Astrocyte (in vitro differentiated cells and primary cell): Measurements from ENCODE around the gene FBXL7.

Experiments
- EZH2 ChIP-seq: IDR thresholded peaks from 2 replicates; pipeline ENCODE4 v1.6.1; 2012; ENCODE audit warnings: mild to moderate bottlenecking, low read length, inconsistent platforms; ENCODE audit not compliant: insufficient read depth
- TF ChIP-seq, protein P1 (sequence below): IDR thresholded peaks from 2 replicates; pipeline ENCODE4 v1.5.1; 2011; ENCODE audit warnings: low read depth, mild to moderate bottlenecking, inconsistent platforms, low read length, moderate library complexity; ENCODE audit not compliant: insufficient read depth

DNA sequence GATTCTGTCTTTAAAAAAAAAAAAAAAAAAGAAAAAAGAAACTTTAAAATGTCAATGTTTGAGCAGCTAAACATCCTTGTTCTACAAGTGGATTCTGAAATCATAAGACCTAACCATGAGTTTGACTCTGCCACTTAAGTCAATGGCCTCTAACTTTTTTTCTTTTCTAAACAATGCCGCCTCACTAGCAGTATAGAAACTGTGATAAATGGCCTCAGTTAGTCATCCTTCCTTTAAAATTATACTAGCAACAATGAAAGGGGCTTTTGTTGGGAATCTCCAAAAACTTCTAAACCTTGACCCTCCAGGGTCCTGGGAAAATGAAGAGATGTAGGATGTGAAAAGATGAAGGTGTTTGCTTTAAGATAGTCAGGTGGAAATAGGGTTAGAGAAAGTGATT, 71.1 kb downstream of the FBXL7 start:
- TF ChIP-seq, protein P1, sequence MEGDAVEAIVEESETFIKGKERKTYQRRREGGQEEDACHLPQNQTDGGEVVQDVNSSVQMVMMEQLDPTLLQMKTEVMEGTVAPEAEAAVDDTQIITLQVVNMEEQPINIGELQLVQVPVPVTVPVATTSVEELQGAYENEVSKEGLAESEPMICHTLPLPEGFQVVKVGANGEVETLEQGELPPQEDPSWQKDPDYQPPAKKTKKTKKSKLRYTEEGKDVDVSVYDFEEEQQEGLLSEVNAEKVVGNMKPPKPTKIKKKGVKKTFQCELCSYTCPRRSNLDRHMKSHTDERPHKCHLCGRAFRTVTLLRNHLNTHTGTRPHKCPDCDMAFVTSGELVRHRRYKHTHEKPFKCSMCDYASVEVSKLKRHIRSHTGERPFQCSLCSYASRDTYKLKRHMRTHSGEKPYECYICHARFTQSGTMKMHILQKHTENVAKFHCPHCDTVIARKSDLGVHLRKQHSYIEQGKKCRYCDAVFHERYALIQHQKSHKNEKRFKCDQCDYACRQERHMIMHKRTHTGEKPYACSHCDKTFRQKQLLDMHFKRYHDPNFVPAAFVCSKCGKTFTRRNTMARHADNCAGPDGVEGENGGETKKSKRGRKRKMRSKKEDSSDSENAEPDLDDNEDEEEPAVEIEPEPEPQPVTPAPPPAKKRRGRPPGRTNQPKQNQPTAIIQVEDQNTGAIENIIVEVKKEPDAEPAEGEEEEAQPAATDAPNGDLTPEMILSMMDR, result no peak
- TF ChIP-seq EZH2, result no peak
